NCI-H1930 (cell line): ENCODE measurements around the gene ODF4.
A peak's percentile ranks its signal among the peaks of the same experiment; 100 is the strongest.

ENCODE experiments used
- DNase-seq, 2 experiments: peaks; one replicate each; lab custom pipeline; 2025; lab: John Stamatoyannopoulos, UW

The ODF4 gene, protein sequence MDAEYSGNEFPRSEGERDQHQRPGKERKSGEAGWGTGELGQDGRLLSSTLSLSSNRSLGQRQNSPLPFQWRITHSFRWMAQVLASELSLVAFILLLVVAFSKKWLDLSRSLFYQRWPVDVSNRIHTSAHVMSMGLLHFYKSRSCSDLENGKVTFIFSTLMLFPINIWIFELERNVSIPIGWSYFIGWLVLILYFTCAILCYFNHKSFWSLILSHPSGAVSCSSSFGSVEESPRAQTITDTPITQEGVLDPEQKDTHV

DNA sequence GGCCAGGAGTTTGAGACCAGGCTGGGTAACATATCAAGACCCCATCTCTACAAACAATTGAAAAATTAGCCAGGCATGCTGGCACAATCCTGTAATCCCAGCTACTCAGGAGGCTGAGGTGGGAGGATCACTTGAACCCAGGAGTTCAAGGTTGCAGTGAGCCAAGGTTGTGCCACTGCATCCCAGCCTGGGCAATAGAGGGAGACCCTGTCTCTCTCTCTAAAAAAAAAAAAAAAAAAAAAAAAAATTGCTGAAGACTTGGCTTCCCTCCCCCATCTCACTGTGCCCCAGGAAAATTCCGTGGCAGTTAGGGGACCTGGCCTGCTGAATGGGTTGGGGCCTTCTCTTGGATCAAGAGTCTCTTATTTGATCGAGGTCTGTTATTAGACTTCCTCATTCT is at the start of gene ODF4:
Gene ODF4, plus strand, starts transcription at position 301 of the 400 bp plus-strand sequence. CDS start 212 bp downstream, outside the sequence.
- DNase-seq: no peak

DNA sequence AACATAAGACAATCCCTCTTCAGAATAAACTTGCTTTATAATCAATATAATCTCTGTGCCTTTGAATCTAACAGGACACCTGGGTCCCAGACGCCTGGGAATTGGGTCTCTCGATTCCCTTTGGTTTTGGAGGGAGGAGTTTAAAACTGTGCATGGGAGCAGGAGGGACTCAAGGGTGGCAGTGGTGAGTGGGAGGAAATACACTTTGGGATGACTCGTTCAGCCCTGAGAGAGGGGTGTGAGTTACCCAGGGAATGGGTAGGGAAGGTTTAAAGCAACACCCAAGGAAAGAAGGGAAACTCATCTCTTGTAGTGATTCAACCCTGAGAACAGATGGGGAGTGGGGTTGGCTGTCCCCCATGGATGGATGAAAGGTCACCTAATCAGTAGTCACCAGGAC is 49.6 kb upstream of the ODF4 start:
- no peak for DNase-seq

DNA sequence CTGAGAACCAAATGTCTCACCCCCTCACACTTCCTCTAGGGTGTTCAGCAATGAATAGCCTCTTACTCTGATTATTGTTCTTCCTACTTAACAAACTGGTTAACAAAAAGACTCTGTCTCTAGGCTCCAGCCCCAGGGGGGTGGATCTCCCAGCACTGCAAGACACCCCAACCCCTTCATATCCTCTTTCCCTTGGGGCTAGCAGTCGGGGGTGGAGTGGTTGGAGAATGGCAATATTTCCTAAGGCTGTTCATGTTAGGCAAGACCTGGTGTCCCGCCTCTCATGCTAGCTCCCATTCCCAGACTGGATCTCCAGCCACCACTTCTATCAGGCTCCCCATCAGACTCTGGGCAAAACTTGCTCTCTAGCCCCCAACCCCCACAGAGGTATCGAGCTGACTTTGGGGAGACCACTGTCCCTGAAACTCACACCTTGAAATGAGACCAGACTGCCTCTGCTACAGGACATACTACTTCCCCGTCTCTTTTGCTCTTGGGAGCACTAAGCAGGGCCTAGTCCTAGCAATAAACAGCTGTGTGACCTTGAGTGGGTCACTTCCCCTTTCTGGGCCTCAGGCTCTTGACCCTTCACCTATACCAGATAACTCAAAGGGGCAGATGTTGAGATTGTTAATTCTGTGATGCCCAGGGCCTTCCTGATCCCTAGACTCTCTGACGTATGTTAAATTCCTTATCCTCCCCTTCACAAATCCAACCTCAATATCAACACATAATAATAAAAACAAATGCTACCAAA is 46.8 kb upstream of the ODF4 start:
- no peak for DNase-seq

DNA sequence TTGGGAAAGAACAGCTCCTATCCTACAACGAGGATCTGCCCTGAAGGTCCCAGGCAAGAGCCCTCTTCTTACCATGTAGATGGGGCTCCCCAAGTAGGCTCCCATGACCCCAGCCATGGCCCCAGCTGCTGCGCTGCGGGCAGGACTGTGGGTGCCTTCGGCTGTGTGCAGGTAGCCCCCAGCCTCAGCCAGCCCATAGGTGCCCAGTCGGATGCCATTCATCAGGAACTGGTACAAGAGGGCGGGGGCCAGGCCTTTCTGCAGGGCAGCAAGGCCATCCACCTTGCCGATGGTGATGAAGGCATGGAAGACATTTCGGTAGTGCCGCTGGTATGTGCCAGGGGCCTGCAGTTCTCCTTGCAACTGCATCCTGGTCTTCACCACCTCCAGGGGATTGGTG is 45.3 kb upstream of the ODF4 start:
- DNase-seq: no peak

DNA sequence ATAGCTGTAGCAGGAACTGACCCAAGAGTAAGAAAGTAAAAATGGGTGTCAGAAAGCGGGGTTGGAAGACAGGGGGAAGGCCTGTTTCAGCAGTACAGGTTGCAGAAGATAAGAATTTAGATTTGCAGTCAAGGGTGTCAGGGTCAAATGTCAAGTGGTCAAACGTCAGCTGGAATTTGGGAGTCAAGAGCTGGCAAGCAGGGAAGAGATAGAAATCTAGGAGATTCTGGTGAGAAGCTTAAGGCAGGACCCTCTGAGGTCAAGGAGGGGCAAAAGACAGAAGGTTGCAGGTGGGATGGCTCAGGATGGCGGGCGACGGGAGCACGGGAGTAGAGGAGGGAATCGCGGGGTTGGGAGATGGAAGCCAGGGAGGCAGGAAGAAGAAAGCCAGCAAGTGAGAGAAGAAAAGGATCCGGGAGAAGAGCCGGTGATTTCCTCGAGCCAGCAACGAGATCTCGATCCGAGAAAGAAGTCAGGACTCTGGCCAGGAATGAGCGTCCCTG is 44.8 kb upstream of the ODF4 start:
- DNase-seq: no peak

DNA sequence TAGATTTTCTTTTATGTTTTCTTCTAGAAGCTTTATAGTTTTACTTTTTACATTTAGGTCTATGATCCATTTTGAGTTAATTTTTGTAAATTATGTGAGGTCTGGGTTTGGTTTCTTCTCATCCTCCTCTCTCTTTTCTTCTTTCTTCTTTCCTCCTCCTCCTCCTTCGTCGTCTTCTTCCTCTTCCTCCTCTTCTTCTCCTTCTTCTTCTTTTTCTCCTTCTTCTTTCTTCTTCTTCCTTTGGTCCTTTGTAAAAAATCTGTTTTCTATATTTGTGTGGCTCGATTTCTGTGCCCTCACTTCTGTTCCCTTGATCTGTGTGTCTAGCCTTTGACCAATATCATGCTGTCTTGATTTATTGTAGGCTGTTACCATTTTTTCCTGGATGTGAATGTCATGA is 39.4 kb upstream of the ODF4 start:
- no peak for DNase-seq

DNA sequence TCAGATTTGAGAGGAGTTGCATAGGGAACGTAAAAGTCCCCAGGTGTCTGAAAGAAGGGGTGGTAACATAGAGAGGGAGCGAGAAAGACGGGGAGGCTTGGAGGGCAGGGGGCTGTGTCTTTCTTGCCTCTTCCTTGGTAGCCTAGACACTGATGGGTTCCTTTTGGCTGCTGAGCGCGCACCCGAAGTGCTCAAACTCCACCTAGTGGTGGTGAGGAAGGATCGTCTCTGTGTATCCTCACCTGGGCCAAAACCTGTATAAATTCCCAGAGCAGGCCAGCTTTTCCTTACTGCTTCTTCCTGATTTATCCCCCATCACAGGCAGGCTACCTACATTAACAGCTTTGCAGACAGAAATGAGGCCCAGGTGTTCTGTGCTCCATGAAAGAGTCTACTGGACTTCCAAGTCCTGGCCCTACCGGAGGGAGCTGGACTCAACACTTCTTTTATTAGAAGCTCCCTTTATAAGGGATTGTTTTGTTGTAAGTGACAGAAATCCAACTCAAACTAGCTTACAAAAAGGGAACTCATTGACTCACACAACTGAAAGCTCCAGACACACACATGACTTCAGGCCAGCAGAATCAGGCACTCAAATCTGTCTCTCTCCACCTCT is 38.9 kb upstream of the ODF4 start:
- DNase-seq: peak; percentile 61 to 73

DNA sequence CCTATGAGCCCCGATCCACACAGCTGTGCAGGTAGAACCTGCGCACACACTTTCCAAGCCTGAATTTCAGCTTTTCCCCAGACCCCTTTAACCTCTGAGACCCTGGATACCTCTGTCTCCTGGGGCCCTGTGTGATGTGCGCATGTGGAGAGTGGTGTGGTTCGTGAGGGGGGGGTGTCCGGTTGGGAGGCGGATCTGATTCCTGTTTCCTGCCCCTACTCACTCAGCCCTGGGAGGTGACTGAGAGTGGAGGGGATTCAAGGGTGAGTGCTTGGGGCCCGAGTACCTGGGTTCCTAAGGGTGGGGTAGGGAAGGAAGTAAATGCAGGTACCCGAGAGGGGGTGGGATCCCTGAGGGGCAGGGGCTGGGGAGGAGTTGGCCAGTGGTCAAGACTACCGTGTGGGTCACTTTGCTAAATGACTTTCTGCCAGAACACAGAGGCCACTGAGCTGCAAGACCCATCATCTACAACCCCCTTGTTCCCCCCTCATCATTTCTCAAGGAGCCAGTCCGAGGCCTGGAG is 29.0 kb upstream of the ODF4 start:
- no peak for DNase-seq

DNA sequence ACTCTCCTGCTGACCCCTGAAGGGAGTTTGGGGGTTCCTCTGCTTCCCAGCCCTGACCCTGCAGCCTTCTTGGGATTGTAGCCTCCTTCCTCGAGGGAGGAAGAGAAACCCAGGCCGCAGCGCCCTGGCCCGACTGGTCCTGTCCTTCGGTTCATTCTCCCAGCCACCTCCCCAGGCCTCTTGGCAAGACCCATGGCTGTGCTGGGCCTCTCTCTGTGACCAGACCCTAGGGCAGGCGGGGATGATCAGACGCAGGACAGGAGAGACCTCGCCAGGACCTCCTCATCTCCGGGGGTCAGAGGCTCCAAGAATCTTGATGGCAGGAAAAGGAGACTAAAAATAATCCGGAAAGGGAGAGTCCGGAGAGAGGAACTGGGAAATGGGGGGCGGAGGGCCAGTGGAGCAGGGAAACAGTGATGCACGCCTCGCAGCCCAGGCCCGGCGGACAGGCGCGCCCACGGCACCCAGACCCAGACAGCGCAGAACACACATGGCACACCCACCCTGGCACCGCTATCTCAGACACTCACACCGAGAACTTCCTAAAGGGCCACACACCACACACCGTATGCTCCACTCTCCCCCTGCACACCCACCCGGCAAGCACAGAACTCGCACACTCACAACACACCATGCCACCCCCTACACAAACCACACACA is 28.4 kb upstream of the ODF4 start:
- DNase-seq: no peak

DNA sequence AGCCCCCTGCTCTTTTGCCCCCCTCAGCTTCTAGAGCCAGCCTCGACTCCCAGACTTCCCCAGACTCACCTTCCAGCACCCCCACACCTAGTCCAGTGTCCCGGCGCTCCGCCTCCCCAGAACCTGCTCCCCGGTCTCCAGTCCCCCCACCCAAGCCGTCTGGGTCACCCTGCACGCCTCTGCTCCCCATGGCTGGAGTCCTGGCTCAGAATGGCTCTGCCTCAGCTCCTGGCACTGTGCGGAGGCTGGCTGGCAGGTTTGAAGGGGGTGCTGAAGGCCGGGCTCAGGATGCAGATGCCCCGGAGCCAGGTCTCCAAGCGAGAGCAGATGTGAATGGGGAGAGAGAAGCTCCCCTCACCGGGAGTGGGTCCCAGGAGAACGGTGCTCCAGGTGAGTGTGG is 27.4 kb upstream of the ODF4 start:
- DNase-seq: no peak

DNA sequence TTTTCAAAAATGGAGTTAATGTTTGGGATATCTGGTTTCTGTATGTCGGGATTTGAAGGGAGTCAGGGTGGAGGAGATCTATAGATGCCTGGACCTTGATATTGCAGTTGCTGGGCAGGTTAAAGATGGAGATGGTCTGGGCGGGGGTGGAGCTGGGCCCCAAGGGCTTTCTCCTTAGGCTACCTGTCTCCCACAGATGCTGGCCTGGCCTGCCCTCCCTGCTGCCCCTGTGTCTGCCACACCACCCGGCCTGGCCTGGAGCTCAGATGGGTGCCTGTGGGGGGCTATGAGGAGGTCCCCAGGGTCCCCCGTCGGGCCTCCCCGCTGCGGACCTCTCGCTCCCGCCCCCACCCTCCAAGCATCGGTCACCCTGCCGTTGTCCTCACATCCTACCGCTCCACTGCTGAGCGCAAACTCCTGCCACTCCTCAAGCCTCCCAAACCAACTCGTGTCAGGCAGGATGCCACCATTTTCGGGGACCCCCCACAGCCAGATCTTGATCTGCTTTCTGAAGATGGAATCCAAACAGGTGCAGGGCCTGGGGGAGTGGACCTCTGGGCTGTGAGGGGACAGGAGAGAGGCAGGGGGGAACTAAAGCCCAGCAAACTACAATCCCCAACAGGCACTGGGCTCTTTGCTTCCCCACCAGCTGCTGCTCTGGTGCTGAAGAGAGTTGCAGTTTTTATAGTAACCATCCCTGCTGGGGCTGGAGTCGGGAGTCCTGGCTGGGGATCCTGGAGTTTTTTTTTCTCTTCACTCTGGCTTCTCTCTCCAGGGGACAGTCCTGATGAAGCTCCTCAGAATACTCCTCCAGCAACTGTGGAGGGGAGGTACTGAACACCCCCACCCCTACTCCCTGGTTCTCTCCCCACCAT is 26.7 kb upstream of the ODF4 start:
- no peak for DNase-seq

DNA sequence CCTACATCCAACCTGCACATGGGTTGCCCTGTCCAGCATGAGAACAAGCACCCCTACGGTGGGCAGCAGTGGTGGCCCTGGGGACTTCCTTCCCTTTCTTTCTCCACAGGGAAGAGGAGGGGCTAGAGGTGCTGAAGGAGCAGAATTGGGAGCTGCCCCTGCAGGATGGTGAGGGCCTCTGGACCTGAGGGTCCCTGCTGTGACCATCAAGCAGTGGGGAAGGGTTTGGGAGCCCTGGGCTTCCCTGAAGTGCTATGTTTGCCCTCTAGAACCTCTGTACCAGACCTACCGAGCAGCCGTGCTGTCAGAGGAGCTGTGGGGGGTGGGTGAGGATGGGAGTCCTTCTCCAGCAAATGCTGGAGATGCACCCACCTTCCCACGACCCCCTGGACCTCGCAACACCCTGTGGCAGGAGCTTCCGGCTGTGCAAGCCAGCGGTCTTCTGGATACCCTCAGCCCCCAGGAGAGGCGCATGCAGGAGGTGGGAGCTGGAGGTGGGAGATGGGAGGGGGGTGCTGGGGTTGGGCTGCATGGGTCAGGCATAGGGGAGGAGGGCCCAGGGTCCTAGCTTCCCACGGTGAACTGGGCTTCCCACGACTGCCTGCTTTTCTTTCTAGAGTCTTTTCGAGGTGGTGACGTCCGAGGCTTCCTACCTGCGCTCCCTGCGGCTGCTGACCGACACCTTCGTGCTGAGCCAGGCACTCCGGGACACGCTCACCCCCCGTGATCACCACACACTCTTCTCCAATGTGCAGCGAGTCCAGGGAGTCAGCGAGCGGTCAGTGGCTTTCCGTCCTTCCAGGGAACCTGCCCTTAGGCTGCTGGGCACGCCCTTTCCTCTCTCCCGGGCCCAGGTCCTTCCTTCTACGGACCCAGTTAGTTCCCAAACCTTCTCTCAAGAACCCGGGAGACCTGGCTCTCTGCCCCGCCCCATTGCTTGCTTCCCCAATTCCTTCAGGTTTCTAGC is 24.6 kb upstream of the ODF4 start:
- DNase-seq: no peak

DNA sequence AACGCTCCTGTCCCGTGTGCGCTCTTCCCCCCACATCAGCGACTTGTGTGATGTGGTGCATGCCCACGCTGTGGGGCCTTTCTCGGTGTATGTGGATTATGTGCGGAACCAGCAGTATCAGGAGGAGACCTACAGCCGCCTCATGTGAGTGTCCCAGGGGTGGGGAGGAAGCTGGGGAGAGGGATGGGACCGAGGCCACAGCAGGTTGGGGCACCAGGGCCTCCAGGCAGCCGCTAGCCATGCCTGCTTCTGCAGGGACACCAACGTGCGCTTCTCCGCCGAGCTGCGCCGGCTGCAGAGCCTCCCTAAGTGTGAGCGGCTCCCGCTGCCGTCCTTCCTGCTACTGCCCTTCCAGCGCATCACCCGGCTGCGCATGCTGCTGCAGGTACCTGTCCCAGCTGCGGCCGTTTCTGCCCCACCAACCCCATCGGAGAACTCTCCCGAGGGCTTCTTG is 23.8 kb upstream of the ODF4 start:
- no peak for DNase-seq

DNA sequence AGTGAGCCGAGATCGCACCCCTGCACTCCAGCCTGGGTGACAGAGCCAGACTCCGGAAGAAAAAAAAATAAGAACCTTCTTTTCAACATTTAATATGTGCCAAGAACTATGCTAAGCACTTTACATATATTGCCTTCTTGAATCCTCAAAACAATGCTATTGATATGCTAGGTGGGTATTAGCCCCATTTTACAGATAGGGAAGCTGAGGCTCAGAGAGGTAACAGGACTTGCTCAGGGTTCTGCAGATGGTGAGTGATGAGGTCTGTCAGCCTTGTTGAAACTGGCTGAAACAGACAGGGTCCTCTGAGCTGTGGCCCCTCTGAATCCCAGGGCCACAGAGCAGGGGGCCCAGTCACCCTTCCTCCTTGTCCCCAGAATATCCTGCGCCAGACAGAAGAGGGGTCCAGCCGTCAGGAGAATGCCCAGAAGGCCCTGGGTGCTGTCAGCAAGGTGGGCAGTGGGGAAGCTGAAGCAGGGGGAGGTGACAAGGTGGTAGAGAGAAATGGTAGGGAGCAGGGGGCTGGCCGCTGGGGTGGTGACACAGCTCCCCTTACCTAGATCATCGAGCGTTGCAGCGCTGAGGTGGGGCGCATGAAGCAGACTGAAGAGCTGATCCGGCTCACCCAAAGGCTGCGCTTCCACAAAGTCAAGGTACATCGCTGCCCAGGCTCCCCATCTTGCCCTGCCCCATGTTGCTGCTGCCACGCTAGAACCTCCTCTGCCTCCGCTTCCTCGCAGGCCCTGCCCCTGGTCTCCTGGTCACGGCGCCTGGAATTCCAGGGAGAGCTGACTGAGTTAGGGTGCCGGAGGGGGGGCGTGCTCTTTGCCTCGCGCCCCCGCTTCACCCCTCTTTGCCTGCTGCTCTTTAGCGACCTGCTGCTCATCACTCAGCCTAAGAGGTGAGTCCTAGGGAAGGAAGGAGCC is 21.4 kb upstream of the ODF4 start:
- DNase-seq: no peak

DNA sequence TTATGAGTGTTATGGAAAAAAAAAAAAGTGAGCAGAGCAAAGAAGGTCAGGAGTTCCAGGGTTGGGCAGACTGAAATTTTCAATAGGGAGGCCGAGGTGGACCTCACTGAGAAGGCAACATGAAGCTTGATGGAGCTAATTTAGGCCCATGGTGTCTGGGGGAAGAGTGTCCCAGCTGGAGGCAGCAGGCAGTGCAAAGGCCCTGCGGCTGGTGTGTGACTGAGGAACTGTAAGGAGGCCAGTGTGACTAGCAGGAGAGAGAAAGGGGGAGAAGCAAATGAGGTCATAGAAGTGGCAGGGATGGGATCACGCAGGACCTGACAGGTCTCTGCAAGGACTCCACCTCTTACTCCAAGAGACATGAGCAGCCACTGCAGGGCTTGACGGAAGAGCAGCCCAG is 19.4 kb upstream of the ODF4 start:
- DNase-seq: no peak

DNA sequence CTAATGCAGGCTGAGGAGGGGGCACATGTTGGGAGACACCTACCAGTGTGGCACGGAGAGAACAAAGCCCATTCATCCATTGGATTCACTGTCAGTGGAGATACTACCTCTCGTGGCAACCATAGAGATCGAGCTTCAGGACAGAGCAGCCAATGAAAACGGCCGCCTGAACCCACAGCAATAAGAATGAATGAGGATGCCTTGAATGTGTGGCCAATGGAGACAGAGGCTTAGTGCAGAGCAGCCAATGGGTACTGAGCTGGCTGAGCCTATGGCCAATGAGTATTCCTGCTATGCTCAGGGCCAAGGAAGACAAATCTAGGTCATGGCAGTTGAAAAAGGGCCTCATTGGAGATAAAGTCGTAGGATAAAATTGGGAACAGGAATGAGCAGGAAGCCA is 18.6 kb upstream of the ODF4 start:
- DNase-seq: no peak

DNA sequence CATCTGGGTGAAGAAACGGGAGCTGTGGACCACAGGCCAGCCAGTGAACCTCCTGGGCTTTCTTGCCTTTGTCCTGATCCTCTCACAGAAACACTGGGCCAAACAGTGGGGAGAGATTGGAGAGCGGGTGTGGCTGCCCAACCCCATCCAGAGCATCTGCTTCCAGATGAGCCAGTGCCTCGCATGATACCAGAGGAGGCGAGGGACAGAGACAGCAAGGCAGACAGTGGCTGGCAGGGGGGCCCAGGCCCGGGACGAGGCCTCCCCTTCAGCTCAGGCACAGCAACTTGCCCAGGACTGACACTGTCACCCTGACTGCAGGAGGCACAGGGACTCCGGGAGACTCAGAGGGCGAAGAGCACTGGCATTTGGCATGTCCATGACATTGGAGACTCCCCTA is 17.6 kb upstream of the ODF4 start:
- DNase-seq: no peak

DNA sequence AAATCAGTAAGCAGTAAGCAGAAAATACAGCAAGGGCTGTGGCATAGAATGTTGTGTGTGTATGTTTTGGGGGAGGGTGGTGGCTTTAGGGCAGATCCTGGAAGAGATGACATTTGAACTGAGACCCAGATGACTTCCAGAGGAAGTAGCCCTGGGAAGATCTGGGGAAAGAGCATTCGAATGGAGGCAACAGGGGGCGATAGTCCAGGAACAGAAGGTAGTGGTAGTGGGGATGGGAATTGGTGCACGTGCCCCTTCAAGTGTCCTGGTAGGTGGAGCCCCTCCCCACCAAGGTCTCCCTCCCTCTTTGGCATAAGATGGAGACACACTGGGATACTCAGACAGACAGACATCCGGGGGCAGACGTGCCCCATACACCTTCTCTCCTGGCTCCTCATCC is 15.5 kb upstream of the ODF4 start:
- DNase-seq: no peak

DNA sequence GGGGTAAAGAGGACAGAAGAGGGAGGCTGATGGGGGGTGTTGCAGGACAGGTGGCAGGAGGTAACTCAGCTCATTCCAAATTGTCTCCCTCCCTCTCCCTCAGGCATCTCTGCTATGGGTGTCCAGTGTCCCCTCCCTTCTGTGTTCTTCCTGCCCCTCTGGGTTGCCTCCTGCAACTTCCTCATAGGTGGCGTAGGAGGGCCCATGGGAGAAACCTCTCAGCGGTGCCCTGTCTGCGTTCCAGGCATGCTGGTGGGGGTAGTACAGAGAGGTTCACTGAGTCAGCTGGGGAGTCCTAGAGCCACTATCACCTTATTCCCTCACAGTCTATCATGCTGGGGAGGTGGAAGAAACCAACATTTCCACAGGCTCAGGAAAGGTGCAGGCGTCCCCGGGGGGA is 14.7 kb upstream of the ODF4 start:
- DNase-seq: no peak
